Measurements from ENCODE around the gene LRRC1.

The LRRC1 gene

DNA sequence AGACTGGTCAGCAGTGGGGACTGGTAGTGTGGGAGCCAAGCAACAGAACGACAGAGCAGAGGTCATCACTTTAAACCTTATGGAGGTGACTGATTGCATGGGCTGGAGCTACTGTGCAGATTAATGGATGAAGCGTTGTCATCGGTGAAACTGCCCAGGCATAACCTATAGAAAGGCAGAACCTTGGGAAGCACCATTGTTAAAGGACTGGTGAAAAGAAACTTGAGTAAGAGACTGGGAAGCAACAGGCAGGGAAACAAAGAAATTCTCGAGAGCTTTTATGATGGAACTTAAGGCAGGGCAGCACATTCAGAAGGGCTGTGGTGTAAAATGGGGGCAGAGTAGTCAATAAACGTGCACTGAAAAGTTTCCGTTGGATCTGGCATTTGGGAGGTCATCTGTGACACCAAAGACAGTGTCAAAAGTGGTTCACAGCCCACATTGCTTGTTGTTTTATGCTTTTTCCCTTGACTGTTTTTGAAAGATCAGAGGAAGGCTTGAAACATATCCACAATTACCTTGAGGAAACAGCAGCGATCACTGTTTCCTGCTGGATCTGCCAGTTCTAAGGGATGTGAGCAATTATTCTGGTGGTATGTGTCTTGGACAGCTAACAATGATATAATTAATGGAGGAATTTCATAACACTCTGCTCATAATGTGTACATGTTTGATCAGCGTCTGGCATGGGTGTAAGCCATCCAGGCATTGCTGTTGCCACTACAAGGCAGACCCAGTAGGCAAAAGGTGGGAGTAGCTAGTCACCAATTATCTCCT is 62.7 kb downstream of the LRRC1 start:
- Mint-ChIP-seq H3K27ac (no peak overlapping the region), H3K4me1 (peaks cover 9% of the 10 kb centered on the region)
- CTCF ChIA-PET: no interaction called here

DNA sequence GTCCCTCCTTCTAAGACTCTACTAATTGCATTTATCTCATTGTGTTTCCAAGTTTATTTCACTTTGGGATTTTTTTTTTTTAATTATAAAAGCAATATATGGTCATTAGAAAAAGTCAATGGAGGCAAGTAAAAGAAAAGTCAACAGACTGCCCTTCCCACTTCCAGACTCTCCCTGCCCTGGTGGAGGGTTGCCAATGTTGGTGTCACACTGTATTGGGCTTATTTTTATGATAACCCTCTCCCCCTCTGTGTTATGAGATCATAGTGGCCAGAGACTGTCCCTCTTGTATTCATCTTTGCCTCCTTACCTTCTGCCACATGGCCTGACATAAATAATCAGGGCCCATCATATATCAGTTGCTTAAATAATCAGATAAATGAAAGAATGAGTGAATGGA is 63.4 kb downstream of the LRRC1 start:
- Mint-ChIP-seq H3K36me3 (no peaks in the 10 kb centered on the region), H3K4me3 (no peak overlapping the region), H3K4me1 (peaks cover 9% of the 10 kb centered on the region), H3K9me3 (no peaks in the 10 kb centered on the region), H3K27ac (no peak overlapping the region), H3K27me3 (no peaks in the 10 kb centered on the region)
- no peak for DNase-seq
- CTCF ChIA-PET: no interaction called here

More for the DNA sequence above, 62.7 kb downstream of the LRRC1 start:
- no peak overlapping the region for H3K4me3 Mint-ChIP-seq
- DNase-seq: no peak
- H3K27me3 Mint-ChIP-seq: no peaks in the 10 kb centered on the region
- no peaks in the 10 kb centered on the region for H3K9me3 Mint-ChIP-seq
- H3K36me3 Mint-ChIP-seq: no peaks in the 10 kb centered on the region

DNA sequence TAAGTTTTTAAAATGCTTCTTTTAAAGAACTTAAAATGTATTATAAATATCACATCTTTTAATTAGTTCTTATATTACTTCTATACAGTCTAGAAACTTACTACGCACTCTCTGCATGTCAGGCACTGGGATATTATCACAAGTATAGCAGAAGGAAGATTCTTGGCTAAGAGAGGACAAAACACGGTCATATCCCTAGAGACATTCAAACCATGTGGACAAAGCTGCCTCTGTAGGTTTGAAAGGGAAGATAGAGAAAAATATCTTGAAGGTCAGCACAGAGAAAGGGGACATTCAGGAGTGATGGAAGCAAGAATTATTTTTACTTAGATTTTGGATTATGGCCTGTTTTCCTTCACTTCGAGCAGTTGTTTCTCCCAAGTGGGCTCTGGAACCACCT is 64.1 kb downstream of the LRRC1 start:
- CTCF ChIA-PET: no interaction called here
- Mint-ChIP-seq H3K4me3 (no peak overlapping the region), H3K9me3 (no peaks in the 10 kb centered on the region), H3K27ac (no peak overlapping the region), H3K27me3 (no peaks in the 10 kb centered on the region), H3K36me3 (no peaks in the 10 kb centered on the region), H3K4me1 (peaks cover 9% of the 10 kb centered on the region)
- DNase-seq: no peak

GRCh38 chr6:53860511-53860910 is 65.7 kb downstream of the LRRC1 start:
- Mint-ChIP-seq H3K4me3 (no peak overlapping the region), H3K36me3 (no peaks in the 10 kb centered on the region), H3K27me3 (no peaks in the 10 kb centered on the region), H3K27ac (no peak overlapping the region), H3K9me3 (no peaks in the 10 kb centered on the region), H3K4me1 (no peaks in the 10 kb centered on the region)
- no peak for DNase-seq
- CTCF ChIA-PET: no interaction called here

DNA sequence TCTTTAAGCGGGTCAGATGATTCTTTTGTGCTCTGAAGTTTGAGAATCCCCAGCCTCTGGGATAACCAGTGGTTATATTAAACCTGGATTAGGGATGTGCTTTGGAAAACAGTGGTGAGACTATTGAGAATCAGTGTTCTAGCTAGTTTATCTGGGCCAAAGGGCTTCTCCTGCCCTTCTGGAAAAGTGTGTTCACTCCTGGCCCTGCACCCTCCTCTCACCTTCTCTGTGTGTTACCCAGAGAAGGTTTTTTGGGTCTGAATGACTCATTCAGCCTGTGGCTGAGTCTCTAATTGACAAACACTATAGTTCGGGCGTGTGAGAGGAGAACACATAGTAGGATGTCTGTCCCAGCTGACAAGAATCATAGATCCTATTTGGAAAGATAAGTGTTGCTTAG is 66.7 kb downstream of the LRRC1 start:
- no peaks in the 10 kb centered on the region for H3K27me3 Mint-ChIP-seq
- CTCF ChIA-PET: interaction anchor here (0.6 kb wide), 2 partner anchors 61 to 101 kb away, joined by 3 to 4 read pairs; no protein-coding TSS in a partner anchor
- no peaks in the 10 kb centered on the region for H3K9me3 Mint-ChIP-seq
- no peaks in the 10 kb centered on the region for H3K36me3 Mint-ChIP-seq
- H3K4me1 Mint-ChIP-seq: no peaks in the 10 kb centered on the region
- DNase-seq: no peak
- H3K4me3 Mint-ChIP-seq: no peak overlapping the region
- no peak overlapping the region for H3K27ac Mint-ChIP-seq

- H3K4me1 Mint-ChIP-seq: no peaks in the 10 kb centered on the region
Measured at GRCh38 chr6:53862662-53863462, 68.1 kb downstream of the LRRC1 start.

GRCh38 chr6:53864781-53865180 is 70.0 kb downstream of the LRRC1 start:
- H3K4me3 Mint-ChIP-seq: no peak overlapping the region
- H3K9me3 Mint-ChIP-seq: no peaks in the 10 kb centered on the region
- H3K36me3 Mint-ChIP-seq: no peaks in the 10 kb centered on the region
- H3K4me1 Mint-ChIP-seq: no peaks in the 10 kb centered on the region
- CTCF ChIA-PET: no interaction called here
- no peak overlapping the region for H3K27ac Mint-ChIP-seq
- DNase-seq: no peak
- H3K27me3 Mint-ChIP-seq: no peaks in the 10 kb centered on the region

More at GRCh38 chr6:53862662-53863462, 68.1 kb downstream of the LRRC1 start:
- H3K27ac Mint-ChIP-seq: no peak overlapping the region
- no peaks in the 10 kb centered on the region for H3K36me3 Mint-ChIP-seq
- H3K27me3 Mint-ChIP-seq: no peaks in the 10 kb centered on the region
- CTCF ChIA-PET: interaction anchor here (0.8 kb wide), 1 partner anchor 50 kb away, joined by 3 read pairs; no protein-coding TSS in a partner anchor
- DNase-seq: no peak
- H3K9me3 Mint-ChIP-seq: no peaks in the 10 kb centered on the region
- H3K4me3 Mint-ChIP-seq: no peak overlapping the region

DNA sequence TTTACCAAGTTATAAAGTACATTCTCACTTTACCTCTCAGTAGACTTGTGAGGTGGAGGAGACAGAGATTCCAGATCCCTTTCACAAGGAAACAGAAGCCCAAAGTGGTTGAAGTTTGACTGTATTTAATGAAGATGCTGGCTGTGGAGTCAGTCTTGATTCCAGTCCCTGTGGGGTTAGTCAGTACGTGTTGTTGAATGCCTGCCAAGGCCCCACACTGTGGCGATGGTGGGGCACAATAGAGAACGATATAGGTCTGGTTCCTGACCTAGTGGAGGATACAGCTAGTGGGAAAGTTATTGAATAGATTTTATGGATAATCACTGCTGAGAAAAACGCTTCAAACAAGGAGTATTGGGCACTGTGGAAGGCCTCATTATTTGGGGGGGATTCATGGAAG is 71.4 kb downstream of the LRRC1 start:
- DNase-seq: no peak
- Mint-ChIP-seq H3K4me3 (no peak overlapping the region), H3K36me3 (no peaks in the 10 kb centered on the region), H3K27ac (no peak overlapping the region), H3K4me1 (no peaks in the 10 kb centered on the region), H3K9me3 (no peaks in the 10 kb centered on the region), H3K27me3 (no peaks in the 10 kb centered on the region)
- CTCF ChIA-PET: no interaction called here

- no peaks in the 10 kb centered on the region for H3K27me3 Mint-ChIP-seq
- H3K36me3 Mint-ChIP-seq: no peaks in the 10 kb centered on the region
- H3K27ac Mint-ChIP-seq: no peak overlapping the region
- CTCF ChIA-PET: no interaction called here
- no peak for DNase-seq
- no peaks in the 10 kb centered on the region for H3K4me1 Mint-ChIP-seq
- H3K4me3 Mint-ChIP-seq: no peak overlapping the region
- no peaks in the 10 kb centered on the region for H3K9me3 Mint-ChIP-seq
Measured at GRCh38 chr6:53868626-53869025, 73.8 kb downstream of the LRRC1 start.

GRCh38 chr6:53869964-53870363 is 75.2 kb downstream of the LRRC1 start:
- DNase-seq: no peak
- Mint-ChIP-seq H3K4me3 (no peak overlapping the region), H3K27me3 (no peaks in the 10 kb centered on the region), H3K36me3 (no peaks in the 10 kb centered on the region), H3K9me3 (no peaks in the 10 kb centered on the region), H3K27ac (no peak overlapping the region), H3K4me1 (no peaks in the 10 kb centered on the region)
- CTCF ChIA-PET: no interaction called here

GRCh38 chr6:53873922-53874321 is 79.1 kb downstream of the LRRC1 start:
- Mint-ChIP-seq H3K4me1 (no peaks in the 10 kb centered on the region), H3K27ac (no peak overlapping the region), H3K4me3 (no peak overlapping the region), H3K9me3 (peaks cover 2% of the 10 kb centered on the region), H3K36me3 (no peaks in the 10 kb centered on the region), H3K27me3 (no peaks in the 10 kb centered on the region)
- DNase-seq: no peak
- CTCF ChIA-PET: no interaction called here

GRCh38 chr6:53874964-53875363 is 80.2 kb downstream of the LRRC1 start:
- no peaks in the 10 kb centered on the region for H3K4me1 Mint-ChIP-seq
- H3K36me3 Mint-ChIP-seq: no peaks in the 10 kb centered on the region
- no peak overlapping the region for H3K27ac Mint-ChIP-seq
- no peak for DNase-seq
- no peak overlapping the region for H3K4me3 Mint-ChIP-seq
- CTCF ChIA-PET: no interaction called here
- no peaks in the 10 kb centered on the region for H3K27me3 Mint-ChIP-seq
- H3K9me3 Mint-ChIP-seq: peaks cover 2% of the 10 kb centered on the region

DNA sequence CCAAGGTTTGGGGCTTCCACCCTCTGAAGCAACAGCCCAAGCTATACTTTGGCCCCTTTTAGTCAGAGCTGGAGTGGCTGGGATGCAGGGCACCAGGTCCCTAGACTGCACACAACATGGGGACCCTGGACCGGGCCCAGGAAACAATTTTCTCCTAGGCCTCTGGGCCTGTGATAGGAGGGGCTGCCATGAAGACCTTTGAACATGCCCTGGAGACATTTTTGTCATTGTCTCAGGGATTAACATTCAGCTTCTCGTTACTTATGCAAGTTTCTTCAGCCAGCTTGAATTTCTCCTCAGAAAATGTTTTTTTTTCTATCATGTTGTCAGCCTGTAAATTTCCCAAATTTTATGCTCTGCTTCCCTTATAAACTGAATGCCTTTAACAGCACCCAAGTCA is 82.3 kb downstream of the LRRC1 start:
- H3K9me3 Mint-ChIP-seq: peaks cover 2% of the 10 kb centered on the region
- H3K27me3 Mint-ChIP-seq: no peaks in the 10 kb centered on the region
- CTCF ChIA-PET: no interaction called here
- DNase-seq: no peak
- H3K36me3 Mint-ChIP-seq: no peaks in the 10 kb centered on the region
- no peak overlapping the region for H3K4me3 Mint-ChIP-seq
- no peak overlapping the region for H3K27ac Mint-ChIP-seq
- H3K4me1 Mint-ChIP-seq: no peaks in the 10 kb centered on the region

DNA sequence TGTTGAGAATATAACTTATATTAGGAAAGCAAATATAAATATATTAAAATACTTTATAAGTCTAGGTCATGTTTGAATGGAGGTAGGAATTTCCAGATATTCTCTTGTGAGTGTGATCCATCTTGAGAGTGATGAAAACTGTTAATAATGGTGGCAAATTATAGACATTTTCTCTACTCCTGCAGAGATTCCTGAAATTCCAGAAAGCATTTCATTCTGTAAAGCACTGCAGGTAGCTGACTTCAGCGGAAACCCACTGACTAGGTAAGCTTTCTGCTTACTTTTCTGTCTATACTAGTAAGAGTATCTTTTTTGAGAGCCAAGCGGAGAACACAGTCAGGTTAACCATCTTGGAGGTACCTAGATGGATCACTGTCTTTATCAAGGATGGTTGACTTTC is 84.0 kb downstream of the LRRC1 start:
- Mint-ChIP-seq H3K36me3 (no peaks in the 10 kb centered on the region), H3K27ac (peak overlapping the region; percentile 37), H3K9me3 (peaks cover 2% of the 10 kb centered on the region), H3K4me3 (no peak overlapping the region), H3K27me3 (no peaks in the 10 kb centered on the region), H3K4me1 (no peaks in the 10 kb centered on the region)
- no peak for DNase-seq
- CTCF ChIA-PET: no interaction called here

DNA sequence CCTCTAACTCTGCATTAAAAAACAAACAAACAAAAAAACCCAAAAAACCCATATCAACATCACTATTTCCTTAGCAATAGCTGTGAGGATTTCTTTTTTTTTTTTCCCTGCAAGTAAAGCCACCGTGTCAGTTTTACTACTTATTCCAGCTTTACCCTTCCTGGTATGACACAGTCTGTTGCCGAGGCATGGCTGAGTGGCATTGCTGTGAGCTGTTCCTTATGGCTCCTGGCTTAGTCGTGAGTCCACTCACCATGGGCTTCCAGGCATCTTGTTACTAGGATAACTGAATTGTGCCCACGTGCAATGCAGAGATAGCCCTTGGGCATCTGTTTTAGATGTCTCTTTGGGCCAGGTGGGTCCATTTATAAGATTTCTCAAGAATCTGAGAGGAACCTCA is 84.8 kb downstream of the LRRC1 start:
- Mint-ChIP-seq H3K27ac (no peak overlapping the region), H3K9me3 (peaks cover 2% of the 10 kb centered on the region), H3K27me3 (no peaks in the 10 kb centered on the region), H3K4me1 (no peaks in the 10 kb centered on the region), H3K4me3 (no peak overlapping the region), H3K36me3 (no peaks in the 10 kb centered on the region)
- CTCF ChIA-PET: no interaction called here
- no peak for DNase-seq
